Endometrial microvascular endothelial cells (primary cell): Measurements from ENCODE around the gene BCL6B. TPM values are rescaled to one million over a fixed set of nuclear protein-coding genes. Genes with fewer than 3 reads are reported as not detected.

ENCODE experiments used
- in situ Hi-C: cut with HindIII; loops from 2 replicates; pipeline ENCODE4 v1.10.0; 2017; ENCODE audit warnings: low sequenced_read_pairs, low pct_unique_long_range_greater_than_20kb; ENCODE audit errors: inconsistent ontology term
- total RNA-seq: library from RNA; depleted of rRNA; stranded (reverse); fragments of >200 nt; gene quantifications from one replicate; pipeline ENCODE4 v1.2.3, GENCODE V29; 2015; ENCODE audit errors: inconsistent ontology term

BCL6B gene
- total RNA-seq, 1 donor from 2014 or later = 67.7 TPM

DNA sequence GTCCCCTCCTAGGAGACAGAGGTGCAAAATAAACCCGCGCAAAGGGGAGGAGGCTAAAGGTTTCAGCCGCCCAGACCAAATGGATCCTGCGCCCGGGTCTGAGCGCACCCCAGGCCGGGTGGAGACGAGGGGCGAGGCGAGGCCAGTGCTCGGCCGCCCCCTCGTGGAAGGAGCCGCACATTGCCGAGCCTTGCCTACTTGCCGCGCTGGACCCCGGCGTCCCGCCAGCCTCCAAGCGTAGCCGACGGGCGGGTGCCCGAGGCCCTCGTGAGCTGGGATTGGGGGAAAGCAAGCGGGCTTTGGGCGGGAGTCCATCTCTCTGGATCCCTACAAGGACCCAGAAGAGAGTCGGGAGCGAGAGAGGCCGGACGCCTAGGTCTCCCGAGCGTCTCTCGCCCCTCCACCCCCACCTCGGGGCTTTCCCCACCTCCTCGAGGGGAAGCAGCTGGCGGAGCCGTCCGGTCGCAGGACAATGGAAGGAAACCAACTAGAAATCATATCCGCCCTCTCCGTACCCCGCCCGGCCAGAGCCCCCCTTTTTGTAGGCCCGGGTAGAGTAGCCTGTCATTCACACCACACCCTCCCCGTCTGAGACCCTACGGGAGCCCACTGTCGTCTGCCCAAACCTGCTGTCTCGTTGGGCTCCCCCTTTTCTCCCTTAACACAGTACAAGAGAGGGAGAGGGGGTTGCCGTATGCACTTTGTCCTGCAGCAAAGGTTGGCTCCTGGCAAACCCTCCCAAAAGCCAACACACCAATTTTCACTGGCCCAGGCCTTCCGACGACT, 664 bp upstream of the BCL6B start:
- in situ Hi-C loops = loop anchor here (25.0 kb wide), 1 partner anchor 110 kb away; no protein-coding TSS in a partner anchor

DNA sequence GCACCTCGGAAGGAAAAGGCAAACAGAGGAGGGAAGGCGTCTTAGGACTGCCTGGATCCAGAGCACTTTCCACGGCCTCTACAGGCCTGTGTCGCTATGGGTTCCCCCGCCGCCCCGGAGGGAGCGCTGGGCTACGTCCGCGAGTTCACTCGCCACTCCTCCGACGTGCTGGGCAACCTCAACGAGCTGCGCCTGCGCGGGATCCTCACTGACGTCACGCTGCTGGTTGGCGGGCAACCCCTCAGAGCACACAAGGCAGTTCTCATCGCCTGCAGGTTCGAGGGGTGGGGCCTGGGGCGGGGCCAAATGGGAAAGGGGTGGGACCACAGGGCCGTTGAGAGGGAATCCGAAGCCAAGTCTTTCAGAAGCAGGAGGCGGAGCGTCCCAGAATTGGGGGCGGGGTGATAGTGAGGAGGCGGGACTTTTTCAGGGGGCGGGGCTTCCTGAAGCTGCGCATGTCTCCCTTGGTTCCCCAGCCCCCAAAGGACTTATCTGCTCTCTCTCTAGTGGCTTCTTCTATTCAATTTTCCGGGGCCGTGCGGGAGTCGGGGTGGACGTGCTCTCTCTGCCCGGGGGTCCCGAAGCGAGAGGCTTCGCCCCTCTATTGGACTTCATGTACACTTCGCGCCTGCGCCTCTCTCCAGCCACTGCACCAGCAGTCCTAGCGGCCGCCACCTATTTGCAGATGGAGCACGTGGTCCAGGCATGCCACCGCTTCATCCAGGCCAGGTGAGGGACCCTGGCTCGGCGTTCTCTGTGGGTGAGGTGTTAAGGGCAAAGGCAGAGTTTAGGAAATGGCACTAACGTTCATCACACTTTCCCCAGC, 939 bp downstream of the BCL6B start:
- in situ Hi-C loops = loop anchor here (25.0 kb wide), 1 partner anchor 111 kb away; no protein-coding TSS in a partner anchor

DNA sequence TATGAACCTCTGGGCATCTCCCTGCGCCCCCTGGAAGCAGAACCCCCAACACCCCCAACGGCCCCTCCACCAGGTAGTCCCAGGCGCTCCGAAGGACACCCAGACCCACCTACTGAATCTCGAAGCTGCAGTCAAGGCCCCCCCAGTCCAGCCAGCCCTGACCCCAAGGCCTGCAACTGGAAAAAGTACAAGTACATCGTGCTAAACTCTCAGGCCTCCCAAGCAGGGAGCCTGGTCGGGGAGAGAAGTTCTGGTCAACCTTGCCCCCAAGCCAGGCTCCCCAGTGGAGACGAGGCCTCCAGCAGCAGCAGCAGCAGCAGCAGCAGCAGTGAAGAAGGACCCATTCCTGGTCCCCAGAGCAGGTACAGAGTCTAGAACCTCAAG, 1.5 kb downstream of the BCL6B start:
- in situ Hi-C loops = loop anchor here (25.0 kb wide), 1 partner anchor 112 kb away; no protein-coding TSS in a partner anchor

DNA sequence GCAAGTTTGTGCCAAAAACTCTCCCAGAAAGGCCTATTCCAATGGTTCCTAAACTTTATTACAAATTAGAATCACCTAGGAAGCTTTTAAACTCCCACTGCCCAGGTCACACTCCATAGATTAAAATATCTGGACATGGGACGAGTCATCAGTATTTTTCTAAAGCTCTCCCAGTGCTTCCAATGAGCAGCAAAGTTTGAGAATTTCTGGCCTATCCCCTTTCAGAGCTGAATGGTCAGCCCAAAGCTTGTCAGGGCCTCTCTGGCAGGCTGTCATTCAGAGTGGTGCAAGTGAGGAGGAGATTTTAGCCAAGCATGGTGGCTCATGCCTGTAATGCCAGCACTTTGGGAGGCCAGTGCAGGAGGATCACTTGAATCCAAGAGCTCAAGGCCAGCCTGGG, 2.4 kb downstream of the BCL6B start:
- in situ Hi-C loops = no loop called here

DNA sequence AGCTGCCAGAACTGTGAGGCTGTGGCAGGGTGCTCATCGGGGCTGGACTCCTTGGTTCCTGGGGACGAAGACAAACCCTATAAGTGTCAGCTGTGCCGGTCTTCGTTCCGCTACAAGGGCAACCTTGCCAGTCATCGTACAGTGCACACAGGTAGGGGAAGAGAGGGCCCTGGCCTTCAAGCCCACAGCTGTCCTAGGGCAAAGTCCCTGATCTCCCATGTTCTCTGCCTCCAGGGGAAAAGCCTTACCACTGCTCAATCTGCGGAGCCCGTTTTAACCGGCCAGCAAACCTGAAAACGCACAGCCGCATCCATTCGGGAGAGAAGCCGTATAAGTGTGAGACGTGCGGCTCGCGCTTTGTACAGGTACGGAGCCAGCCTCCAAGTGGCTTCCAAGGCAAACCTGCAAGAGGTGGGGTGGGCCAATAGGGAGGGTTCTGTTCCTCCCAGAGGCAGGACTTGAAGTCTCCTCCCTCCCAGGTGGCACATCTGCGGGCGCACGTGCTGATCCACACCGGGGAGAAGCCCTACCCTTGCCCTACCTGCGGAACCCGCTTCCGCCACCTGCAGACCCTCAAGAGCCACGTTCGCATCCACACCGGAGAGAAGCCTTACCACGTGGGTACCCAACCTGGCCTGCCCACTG, 3.7 kb downstream of the BCL6B start:
- in situ Hi-C loops = no loop called here

DNA sequence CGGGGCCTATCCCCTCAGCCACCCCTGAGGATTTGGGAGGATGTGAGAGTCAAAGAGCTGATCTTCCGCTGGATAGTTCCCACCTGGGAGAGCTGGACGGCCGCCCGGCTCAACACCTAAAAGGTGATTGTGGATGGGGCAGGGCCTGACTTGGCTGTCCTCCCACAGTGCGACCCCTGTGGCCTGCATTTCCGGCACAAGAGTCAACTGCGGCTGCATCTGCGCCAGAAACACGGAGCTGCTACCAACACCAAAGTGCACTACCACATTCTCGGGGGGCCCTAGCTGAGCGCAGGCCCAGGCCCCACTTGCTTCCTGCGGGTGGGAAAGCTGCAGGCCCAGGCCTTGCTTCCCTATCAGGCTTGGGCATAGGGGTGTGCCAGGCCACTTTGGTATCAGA, 4.5 kb downstream of the BCL6B start:
- in situ Hi-C loops = no loop called here

DNA sequence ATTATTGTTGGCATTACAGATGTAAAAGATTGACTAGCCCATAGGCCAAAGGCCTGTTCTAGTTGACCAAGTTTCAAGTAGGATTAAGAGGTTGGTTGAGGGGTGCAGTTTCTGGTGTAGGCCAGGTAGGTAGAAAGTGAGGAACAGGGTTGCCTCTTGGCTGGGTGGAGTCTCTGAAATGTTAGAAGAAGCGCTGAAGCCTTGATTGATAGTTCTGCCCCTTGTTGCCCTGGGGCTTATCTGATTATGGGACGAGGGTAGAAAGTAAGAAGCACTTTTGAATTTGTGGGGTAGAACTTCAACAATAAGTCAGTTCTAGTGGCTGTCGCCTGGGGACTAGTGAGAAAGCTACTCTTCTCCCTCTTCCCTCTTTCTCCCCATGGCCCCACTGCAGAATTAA, 6.2 kb downstream of the BCL6B start:
- in situ Hi-C loops = no loop called here

DNA sequence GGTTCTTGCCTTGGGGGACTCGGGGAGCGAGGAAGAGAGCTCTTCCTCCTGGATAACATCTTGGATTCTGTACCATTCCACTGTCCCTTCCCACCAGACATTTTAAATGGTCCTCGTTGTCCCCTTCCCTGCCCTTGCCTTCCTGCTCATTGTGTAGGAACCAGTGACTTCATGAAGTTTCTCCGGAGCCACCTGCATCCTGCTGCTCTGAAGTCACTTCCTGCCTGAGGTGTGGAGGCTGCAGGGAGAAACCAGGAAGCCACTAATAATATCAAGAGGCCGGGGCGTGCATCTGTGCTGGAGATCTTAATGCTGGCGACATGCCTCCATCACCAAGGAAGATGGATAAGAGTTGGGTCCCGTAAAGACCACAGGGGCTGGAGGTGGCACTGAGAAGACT, 6.8 kb downstream of the BCL6B start:
- in situ Hi-C loops = no loop called here

DNA sequence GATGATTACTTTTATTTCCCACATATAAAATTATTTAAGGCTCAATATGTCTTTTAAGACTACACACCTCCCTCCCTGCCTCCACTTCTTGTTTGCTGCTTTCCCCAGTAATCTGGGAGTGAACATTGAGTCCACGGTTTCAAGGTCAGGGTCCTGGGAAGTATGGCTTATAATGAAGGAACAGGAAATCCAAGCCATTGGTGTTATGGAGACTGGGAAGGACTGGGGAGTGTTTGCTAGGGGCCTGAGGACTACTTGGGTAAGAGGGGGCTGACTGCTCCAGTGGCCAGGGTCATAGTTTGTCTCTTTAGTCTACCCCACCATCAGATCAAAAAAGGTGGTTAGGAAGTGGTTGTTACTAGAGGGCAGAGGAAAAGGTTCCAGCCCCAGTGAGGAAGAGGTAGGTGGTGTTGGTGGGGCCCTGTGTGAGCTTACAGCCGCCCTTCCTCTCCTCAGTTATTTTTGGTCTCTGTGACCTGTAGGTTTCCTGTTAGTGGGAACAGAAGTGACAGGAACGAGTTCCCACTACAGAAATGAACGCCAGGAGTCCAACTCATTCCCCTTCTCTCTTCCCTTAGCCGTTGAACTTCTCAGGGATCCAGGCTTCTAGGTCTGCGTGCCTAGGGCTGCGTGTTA, 12.2 kb downstream of the BCL6B start:
- in situ Hi-C loops = no loop called here

DNA sequence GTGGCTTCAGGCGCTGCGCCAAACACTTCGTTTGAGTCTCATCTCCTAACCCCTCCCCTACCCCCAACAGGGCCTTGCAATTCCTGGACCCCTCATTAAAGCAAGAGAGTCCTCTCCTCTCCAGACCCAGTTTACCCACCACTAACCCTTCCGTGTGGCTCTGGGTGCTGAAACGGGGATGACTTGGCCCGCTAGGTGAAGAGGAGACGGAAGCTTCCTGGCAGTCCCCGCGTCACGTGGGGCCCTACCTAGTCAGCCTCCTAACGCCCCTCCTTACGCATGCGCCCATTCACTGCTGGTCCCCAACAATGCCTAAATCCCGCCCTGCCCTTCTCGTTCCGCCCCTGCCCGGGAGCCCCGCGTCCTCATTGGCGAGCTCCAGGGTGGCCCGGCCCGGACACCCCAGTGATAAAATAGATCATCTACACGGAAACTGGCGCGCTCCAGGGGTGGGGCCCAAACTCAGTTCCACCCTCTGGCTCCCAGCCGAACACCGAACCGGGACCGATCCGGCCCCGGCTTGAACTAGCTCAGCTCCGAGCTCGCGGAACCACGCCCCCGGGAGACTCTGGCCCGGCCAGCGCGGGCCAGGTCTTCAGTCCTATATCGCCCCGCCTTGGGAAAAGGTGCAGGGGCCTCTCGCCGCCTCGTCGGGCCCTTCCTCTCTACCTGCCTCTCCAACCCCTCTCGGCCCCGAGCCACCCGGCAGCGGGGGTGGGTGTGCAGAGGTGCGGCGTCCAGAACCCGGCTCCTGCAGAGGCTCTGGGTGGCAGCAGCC, 12.9 kb downstream of the BCL6B start, which contains the start of gene SLC16A13:
Gene SLC16A13 (plus strand): TSS at position 425 of the 778 bp plus-strand sequence. CDS start 368 bp downstream, outside the sequence.
- in situ Hi-C loops = no loop called here

DNA sequence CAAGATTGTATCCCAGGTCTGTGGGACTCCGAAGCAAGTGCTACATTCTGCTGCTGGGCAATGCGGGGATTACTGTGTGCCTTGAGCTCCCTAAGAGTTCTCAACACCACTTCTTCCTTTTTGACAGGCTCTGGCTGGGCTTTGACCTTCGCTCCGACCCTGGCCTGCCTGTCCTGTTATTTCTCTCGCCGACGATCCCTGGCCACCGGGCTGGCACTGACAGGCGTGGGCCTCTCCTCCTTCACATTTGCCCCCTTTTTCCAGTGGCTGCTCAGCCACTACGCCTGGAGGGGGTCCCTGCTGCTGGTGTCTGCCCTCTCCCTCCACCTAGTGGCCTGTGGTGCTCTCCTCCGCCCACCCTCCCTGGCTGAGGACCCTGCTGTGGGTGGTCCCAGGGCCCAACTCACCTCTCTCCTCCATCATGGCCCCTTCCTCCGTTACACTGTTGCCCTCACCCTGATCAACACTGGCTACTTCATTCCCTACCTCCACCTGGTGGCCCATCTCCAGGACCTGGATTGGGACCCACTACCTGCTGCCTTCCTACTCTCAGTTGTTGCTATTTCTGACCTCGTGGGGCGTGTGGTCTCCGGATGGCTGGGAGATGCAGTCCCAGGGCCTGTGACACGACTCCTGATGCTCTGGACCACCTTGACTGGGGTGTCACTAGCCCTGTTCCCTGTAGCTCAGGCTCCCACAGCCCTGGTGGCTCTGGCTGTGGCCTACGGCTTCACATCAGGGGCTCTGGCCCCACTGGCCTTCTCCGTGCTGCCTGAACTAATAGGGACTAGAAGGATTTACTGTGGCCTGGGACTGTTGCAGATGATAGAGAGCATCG, 15.4 kb downstream of the BCL6B start:
- in situ Hi-C loops = no loop called here

DNA sequence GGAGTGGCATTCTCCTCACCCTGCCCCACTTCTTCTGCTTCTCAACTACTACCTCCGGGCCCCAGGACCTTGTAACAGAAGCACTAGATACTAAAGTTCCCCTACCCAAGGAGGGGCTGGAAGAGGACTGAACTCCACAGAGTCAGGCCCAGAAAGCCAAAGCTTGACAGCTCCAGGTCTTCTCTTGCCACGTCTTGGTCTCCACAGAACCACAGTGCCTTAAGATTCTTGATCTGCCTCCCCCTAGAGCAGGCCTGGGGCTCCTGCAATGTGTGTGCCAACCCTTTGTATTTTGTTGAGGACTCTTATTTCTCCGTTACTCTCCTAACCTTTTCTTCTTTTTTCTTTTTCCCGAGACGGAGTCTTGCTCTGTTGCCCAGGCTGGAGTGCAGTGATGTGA, 17.0 kb downstream of the BCL6B start:
- in situ Hi-C loops = no loop called here

DNA sequence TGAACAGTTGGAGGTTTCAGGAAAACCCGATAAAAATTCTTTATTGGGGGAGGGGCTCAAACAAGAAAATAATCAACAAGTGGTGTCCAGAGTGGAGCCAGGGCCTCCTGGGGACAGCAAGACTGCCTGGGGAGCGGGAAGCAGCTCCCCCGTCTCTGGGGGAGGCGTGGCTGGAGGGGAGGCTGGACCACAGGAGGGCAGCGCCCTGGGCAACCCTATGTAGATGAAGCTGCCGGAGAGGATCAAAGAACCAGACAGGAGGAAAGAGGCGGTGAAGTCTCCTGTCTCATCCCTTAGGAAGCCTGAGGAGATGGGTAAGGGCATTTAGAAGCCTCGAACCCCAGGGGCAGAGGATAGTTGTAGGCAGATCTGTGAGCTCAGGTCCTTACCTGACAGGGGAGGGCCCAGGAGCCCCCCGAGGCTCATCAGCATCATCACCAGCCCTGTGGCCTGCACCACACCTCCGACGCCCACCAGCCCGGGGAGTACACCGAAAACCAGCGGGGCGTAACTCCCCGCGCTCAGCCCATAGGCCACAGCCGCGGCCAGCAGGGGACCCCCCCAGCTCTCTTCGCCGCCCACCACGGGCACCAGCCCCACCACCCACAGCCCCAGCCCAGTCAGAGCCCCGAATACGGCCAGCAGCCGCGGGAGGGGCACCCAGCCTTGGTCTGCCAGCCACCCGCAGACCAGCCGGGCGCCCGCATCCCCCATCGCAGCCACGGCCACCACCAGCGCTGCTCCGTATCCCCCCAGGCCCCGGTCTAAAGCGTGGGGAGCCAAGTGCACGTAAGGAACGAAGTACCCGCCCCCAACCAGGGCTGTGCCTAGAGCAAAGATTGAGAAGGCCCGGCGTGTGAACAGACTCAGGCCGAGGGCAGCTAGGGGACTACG, 19.0 kb downstream of the BCL6B start:
- in situ Hi-C loops = no loop called here

DNA sequence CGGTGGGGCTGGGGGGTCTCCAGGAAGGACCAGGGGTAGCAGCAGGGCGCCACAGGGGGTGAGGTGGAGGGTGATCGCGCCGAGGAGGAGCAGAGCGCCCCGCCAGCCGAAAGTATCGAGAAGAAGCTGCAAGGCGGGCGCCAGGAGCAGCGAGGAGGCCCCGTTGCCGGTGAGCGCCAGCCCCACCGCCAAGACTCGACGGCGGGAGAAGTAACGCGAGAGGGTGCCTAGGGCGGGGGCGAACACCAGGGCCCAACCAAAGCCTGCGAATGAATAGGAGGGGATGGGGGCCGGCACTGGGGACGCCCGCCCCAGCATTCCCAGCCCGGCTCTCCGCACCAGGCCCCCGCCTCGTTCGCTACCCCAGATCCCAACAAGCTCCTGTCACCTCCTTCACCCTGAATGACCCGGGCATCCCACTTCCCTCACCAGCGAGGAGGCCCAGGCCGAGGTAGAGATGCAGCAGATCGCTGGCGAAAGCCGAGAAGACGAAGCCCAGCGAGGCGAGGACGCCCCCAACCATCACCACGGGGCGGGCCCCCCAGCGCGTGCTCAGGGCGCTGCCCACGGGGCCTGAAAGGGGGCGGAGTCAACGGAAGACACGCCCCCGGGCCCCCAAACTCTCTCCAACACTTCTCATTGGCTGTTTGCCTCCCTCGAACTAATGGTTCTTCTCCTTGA, 19.8 kb downstream of the BCL6B start:
- in situ Hi-C loops = no loop called here

DNA sequence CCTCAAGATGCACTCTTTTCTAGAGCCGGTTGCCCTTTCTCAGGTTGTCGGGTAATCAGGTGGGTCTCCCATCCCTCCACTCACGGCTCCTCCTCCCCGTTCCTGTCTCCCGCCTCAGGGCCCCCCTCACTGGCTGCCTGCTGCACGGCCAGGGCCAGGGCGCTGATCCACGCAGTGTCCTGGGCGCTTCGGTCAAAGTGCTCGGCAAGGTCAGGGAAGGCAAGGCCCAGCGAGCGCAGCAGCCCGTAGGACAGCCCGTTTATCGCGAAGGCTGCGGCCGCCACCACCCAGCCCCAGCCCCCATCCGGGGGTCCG, 20.3 kb downstream of the BCL6B start:
- in situ Hi-C loops = no loop called here

DNA sequence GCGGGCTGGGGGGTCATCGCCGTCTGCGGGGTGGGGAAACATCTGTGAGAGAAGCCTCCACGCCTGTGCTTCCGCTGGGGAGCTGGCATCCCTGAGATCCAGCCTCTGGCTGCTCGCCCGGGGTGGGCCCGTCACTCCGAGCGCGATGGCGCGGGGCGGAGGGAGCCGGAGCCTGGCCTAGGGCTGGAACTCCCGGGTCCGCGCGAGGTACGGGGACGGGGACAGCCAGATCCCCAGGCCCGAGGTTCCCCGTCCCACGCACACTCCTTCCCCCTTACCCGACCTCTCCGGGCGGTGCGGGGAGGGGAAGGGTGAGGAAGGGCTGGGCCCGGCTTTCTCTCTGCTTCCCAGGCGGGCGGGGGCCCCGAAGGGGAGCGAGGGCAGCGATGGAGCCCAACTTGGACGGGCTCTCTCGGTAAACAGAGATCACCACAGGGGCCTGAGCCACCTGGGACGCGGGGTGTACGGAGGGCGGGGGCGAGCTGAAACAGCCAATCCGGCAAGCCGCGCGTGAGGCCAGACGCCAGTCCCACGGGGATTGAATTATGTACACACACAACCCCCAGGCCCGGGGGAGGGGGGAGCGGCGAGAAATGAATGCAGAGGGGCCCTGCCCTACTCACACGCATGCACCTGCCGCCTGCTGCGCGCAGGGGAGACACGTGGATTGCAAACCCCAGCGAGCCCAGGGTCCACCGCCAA, 20.8 kb downstream of the BCL6B start, which contains the start of gene SLC16A11:
Gene SLC16A11 (minus strand): TSS at position 596 of the 702 bp plus-strand sequence. CDS start 579 bp downstream, at position 17.
- in situ Hi-C loops = no loop called here
